Measurements from ENCODE around the gene DEPDC7. TPM values are rescaled to one million over a fixed set of nuclear protein-coding genes. Genes with fewer than 3 reads are reported as not detected.
"Not testable (repeated sequence)": the region's sequence is repeated elsewhere in the genome, so short reads cannot be mapped to it uniquely, and the experiment has no call there.

Gene DEPDC7
- total RNA-seq, 1 experiment from 2014 or later, result 6.0 TPM

GRCh38 chr11:33018840-33019239, 3.2 kb downstream of the DEPDC7 start:
- in situ Hi-C loops (cut with HindIII; ENCODE audit: low sequenced_read_pairs), result no loop called here
- DNase-seq (ENCODE audit: low spot score), result no peak

GRCh38 chr11:33021501-33021900, 5.8 kb downstream of the DEPDC7 start:
- in situ Hi-C loops (cut with HindIII; ENCODE audit: low sequenced_read_pairs), result no loop called here
- no peak for DNase-seq (ENCODE audit: low spot score)

- DNase-seq (ENCODE audit: low spot score), result no peak
- in situ Hi-C loops (cut with HindIII; ENCODE audit: low sequenced_read_pairs), result no loop called here
These were observed 6.3 kb downstream of the DEPDC7 start for GRCh38 chr11:33021937-33022336.

- DNase-seq (ENCODE audit: low spot score), result no peak
- in situ Hi-C loops (cut with HindIII; ENCODE audit: low sequenced_read_pairs), result no loop called here
These were observed 9.7 kb downstream of the DEPDC7 start for GRCh38 chr11:33025339-33025722.

- in situ Hi-C loops (cut with HindIII; ENCODE audit: low sequenced_read_pairs), result no loop called here
- DNase-seq (ENCODE audit: low spot score), result no peak
These were observed 11.6 kb downstream of the DEPDC7 start for GRCh38 chr11:33027233-33027632.

GRCh38 chr11:33027846-33028536, 12.3 kb downstream of the DEPDC7 start:
- DNase-seq (ENCODE audit: low spot score), result no peak
- in situ Hi-C loops (cut with HindIII; ENCODE audit: low sequenced_read_pairs), result no loop called here

- no peak for DNase-seq (ENCODE audit: low spot score)
- in situ Hi-C loops (cut with HindIII; ENCODE audit: low sequenced_read_pairs), result no loop called here
These were observed 12.8 kb downstream of the DEPDC7 start for GRCh38 chr11:33028537-33028914.

- in situ Hi-C loops (cut with HindIII; ENCODE audit: low sequenced_read_pairs); DNase-seq (ENCODE audit: low spot score): not testable (repeated sequence)
These were observed 13.5 kb downstream of the DEPDC7 start for GRCh38 chr11:33029218-33029617.

- no peak for DNase-seq (ENCODE audit: low spot score)
- in situ Hi-C loops (cut with HindIII; ENCODE audit: low sequenced_read_pairs), result no loop called here
These were observed 17.8 kb downstream of the DEPDC7 start for GRCh38 chr11:33033493-33033892.

- DNase-seq (ENCODE audit: low spot score), result no peak
- in situ Hi-C loops (cut with HindIII; ENCODE audit: low sequenced_read_pairs), result no loop called here
These were observed 19.3 kb downstream of the DEPDC7 start for GRCh38 chr11:33035011-33035410.

GRCh38 chr11:33039274-33040032, 23.8 kb downstream of the DEPDC7 start, which contains the start of gene TCP11L1:
TSS of gene TCP11L1 (plus strand) at chr11:33039572. CDS start at chr11:33043774, 4,202 bp downstream.
- in situ Hi-C loops (cut with HindIII; ENCODE audit: low sequenced_read_pairs), result no loop called here
- DNase-seq (ENCODE audit: low spot score), result peak; percentile 91

- in situ Hi-C loops (cut with HindIII; ENCODE audit: low sequenced_read_pairs), result no loop called here
- peak; percentile 75 for DNase-seq (ENCODE audit: low spot score)
These were observed 24.6 kb downstream of the DEPDC7 start for GRCh38 chr11:33040033-33040861.

- peak; percentile 12 for DNase-seq (ENCODE audit: low spot score)
- in situ Hi-C loops (cut with HindIII; ENCODE audit: low sequenced_read_pairs), result no loop called here
These were observed 25.3 kb downstream of the DEPDC7 start for GRCh38 chr11:33040862-33041453.

- in situ Hi-C loops (cut with HindIII; ENCODE audit: low sequenced_read_pairs), result no loop called here
- DNase-seq (ENCODE audit: low spot score), result no peak
These were observed 27.6 kb downstream of the DEPDC7 start for GRCh38 chr11:33043221-33043830.

- no peak for DNase-seq (ENCODE audit: low spot score)
These were observed 28.6 kb downstream of the DEPDC7 start for GRCh38 chr11:33044285-33044756.

GRCh38 chr11:33045551-33046255, 30.0 kb downstream of the DEPDC7 start:
- in situ Hi-C loops (cut with HindIII; ENCODE audit: low sequenced_read_pairs), result no loop called here
- no peak for DNase-seq (ENCODE audit: low spot score)

More at GRCh38 chr11:33044285-33044756, 28.6 kb downstream of the DEPDC7 start:
- in situ Hi-C loops (cut with HindIII; ENCODE audit: low sequenced_read_pairs), result no loop called here

GRCh38 chr11:33048701-33049100, 33.0 kb downstream of the DEPDC7 start:
- in situ Hi-C loops (cut with HindIII; ENCODE audit: low sequenced_read_pairs); DNase-seq (ENCODE audit: low spot score): not testable (repeated sequence)
